Measurements from ENCODE around the gene PCDHGA11. TPM values are rescaled to one million over a fixed set of nuclear protein-coding genes. Genes with fewer than 3 reads are reported as not detected.

PCDHGA11 gene
- total and polyA plus RNA-seq, 9 of the 15 experiments (the other 6 are each of a cell fraction or from before 2014, with no cell fraction given): 0.04 to 0.07 (median 0.04) TPM; not detected in 4

GRCh38 chr5:141374627-141375026, 46.2 kb upstream of the PCDHGA11 start:
- Histone ChIP-seq H3K27me3 (ENCODE audit: control insufficient read depth in 2 of 2, insufficient read depth in 2 of 2, low read length in 2 of 2) (peaks cover 4 to 38% of the 10 kb centered on the region in 2 experiments; a peak in 4 of 5 replicates), H3K4me2 (ENCODE audit: insufficient read depth, low read length) (no peak overlapping the region)
- no TSS peak for BruUV-seq (replicated peaks)

More at GRCh38 chr5:141374627-141375026, 46.2 kb upstream of the PCDHGA11 start:
- in situ Hi-C loops (cut with MboI) (no loop called here), intact Hi-C loops (cut with micrococcal nuclease) (loop anchor here (5.0 kb wide), 1 partner anchor 47 kb away; no protein-coding TSS in a partner anchor)
- no peaks in the 10 kb centered on the region for H3K9me3 ChIP-seq (replicated peaks; ENCODE audit: control insufficient read depth, insufficient read depth, low read depth, low read length)
- H3K79me2 ChIP-seq (ENCODE audit: control insufficient read depth, insufficient read depth, low read length): no peaks in the 10 kb centered on the region
- no peaks in the 10 kb centered on the region for H3K36me3 ChIP-seq (ENCODE audit: control insufficient read depth, insufficient read depth, low read length)
- TF ChIP-seq ZNF347 (CRISPR knock-in tag; IDR thresholded peaks at IDR 0.05; ENCODE audit: low read depth): no peak
- TF ChIP-seq, protein P1, sequence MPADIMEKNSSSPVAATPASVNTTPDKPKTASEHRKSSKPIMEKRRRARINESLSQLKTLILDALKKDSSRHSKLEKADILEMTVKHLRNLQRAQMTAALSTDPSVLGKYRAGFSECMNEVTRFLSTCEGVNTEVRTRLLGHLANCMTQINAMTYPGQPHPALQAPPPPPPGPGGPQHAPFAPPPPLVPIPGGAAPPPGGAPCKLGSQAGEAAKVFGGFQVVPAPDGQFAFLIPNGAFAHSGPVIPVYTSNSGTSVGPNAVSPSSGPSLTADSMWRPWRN (IDR thresholded peaks at IDR 0.05; ENCODE audit: low read depth): no peak
- no peak for TF ChIP-seq HCFC1 (IDR thresholded peaks at IDR 0.05; ENCODE audit: low read depth, low read length)
- TF ChIP-seq FOXK1 (CRISPR knock-in tag; IDR thresholded peaks at IDR 0.05; ENCODE audit: borderline replicate concordance): no peak
- no peak for TF ChIP-seq ZNF282 (CRISPR knock-in tag; IDR thresholded peaks at IDR 0.05)
- no peak for TF ChIP-seq PML (IDR thresholded peaks at IDR 0.05; ENCODE audit: low read length)
- no peak for TF ChIP-seq SRSF9 (IDR thresholded peaks at IDR 0.05; ENCODE audit: borderline replicate concordance, low read depth, low read length)
- no peak for DNase-seq (ENCODE audit: extremely low read depth in 1 of 4, low spot score in 3 of 4)
- FAIRE-seq: no peak
- no peak overlapping the region for H3K27ac ChIP-seq (ENCODE audit: extremely low read depth, low read depth, low read length)
- CTCF ChIA-PET (ENCODE audit: low intra/inter-chr PET ratio): interaction anchor here (1.3 kb wide), 1 partner anchor 140 kb away, joined by 3 read pairs; no protein-coding TSS in a partner anchor
- 6% methylated on average over 14 of the region's 14 CpGs for WGBS (ENCODE audit: insufficient coverage, low coverage, missing lambda C conversion rate)
- H3K9ac ChIP-seq (ENCODE audit: insufficient read depth in 1 of 2, low read depth in 2 of 2, low read length in 2 of 2): no peak overlapping the region
- no peaks in the 10 kb centered on the region for H3K9me1 ChIP-seq (ENCODE audit: control insufficient read depth, insufficient read depth, low read length)
- ATAC-seq: no peak
- no peak overlapping the region for H2AFZ ChIP-seq (ENCODE audit: low read depth, low read length)
- no peaks in the 10 kb centered on the region for H4K20me1 ChIP-seq (replicated peaks; ENCODE audit: control insufficient read depth, insufficient read depth, low read length)
- peaks cover 0 to 7% of the 10 kb centered on the region in 2 experiments; a peak in 1 of 5 replicates for H3K4me1 ChIP-seq (replicated peaks in 1 of 2; ENCODE audit: control insufficient read depth in 2 of 2, insufficient read depth in 2 of 2, low read length in 2 of 2)
- no peak overlapping the region for H3K4me3 ChIP-seq
- POLR2A ChIA-PET: interaction anchor here (0.6 kb wide), 1 partner anchor 206 kb away, joined by 5 read pairs; no protein-coding TSS in a partner anchor
